HepG2 (cell line): ENCODE data around the gene OR6S1. TPM values are rescaled to one million over a fixed set of nuclear protein-coding genes. Genes with fewer than 3 reads are reported as not detected.
A peak's percentile ranks its signal among the peaks of the same experiment; 100 is the strongest.

Source experiments
- ATF1 ChIP-seq: IDR thresholded peaks from 2 replicates; pipeline ENCODE4 v1.6.1; 2016; ENCODE audit warnings: mild to moderate bottlenecking, control low read depth
- GPN1 ChIP-seq: sonication (generic); formaldehyde crosslinking; IDR thresholded peaks from 2 replicates; pipeline ENCODE4 v1.5.1; 2020; ENCODE audit warnings: missing genetic modification reagents, borderline replicate concordance
- HNRNPL ChIP-seq: fragments of 200-400 bp; formaldehyde crosslinking; IDR thresholded peaks from 2 replicates; pipeline ENCODE4 v1.6.1; 2017; ENCODE audit warnings: mild to moderate bottlenecking, low read depth, low read length
- MEIS1 ChIP-seq: sonication (generic); formaldehyde crosslinking; IDR thresholded peaks from 2 replicates; pipeline ENCODE4 v1.9.0; 2021; ENCODE audit warnings: mild to moderate bottlenecking, missing genetic modification reagents, moderate library complexity, borderline replicate concordance
- PHF20 ChIP-seq: sonication (generic); formaldehyde crosslinking; IDR thresholded peaks from 2 replicates; pipeline ENCODE4 v1.5.0; 2020; ENCODE audit warnings: mild to moderate bottlenecking, missing genetic modification reagents
- RELA ChIP-seq: sonication (generic); formaldehyde crosslinking; IDR thresholded peaks from 2 replicates; pipeline ENCODE4 v1.4.0; 2020; ENCODE audit warnings: missing genetic modification reagents
- SAFB2 ChIP-seq: sonication (generic); formaldehyde crosslinking; IDR thresholded peaks from 2 replicates; pipeline ENCODE4 v1.5.1; 2020; ENCODE audit warnings: missing genetic modification reagents, low read depth, mild to moderate bottlenecking, borderline replicate concordance
- SMYD3 ChIP-seq: sonication (generic); formaldehyde crosslinking; IDR thresholded peaks from 2 replicates; pipeline ENCODE4 v1.8.1; 2023; ENCODE audit warnings: mild to moderate bottlenecking, missing genetic modification reagents
- SP4 ChIP-seq: sonication (generic); formaldehyde crosslinking; IDR thresholded peaks from 2 replicates; pipeline ENCODE4 v1.8.1; 2023; ENCODE audit warnings: mild to moderate bottlenecking, missing genetic modification reagents
- ZFX ChIP-seq: sonication (generic); formaldehyde crosslinking; IDR thresholded peaks from 2 replicates; pipeline ENCODE4 v1.4.0; 2020; ENCODE audit warnings: mild to moderate bottlenecking, low read depth, missing genetic modification reagents, moderate library complexity
- ZNF24 ChIP-seq: fragments of 450-650 bp; IDR thresholded peaks from 2 replicates; pipeline ENCODE4 v1.6.1; 2017; ENCODE audit warnings: antibody characterized with exemption, mild to moderate bottlenecking
- ZNF331 ChIP-seq: sonication (generic); formaldehyde crosslinking; IDR thresholded peaks from 2 replicates; pipeline ENCODE4 v1.4.0; 2020; ENCODE audit warnings: missing genetic modification reagents
- ZNF333 ChIP-seq: sonication (generic); formaldehyde crosslinking; IDR thresholded peaks from 2 replicates; pipeline ENCODE4 v1.4.0; 2020; ENCODE audit warnings: mild to moderate bottlenecking, missing genetic modification reagents, borderline replicate concordance
- ZNF546 ChIP-seq: sonication (generic); formaldehyde crosslinking; conservative IDR thresholded peaks from 2 replicates; pipeline ENCODE4 v1.8.1; 2023; ENCODE audit warnings: mild to moderate bottlenecking, missing genetic modification reagents
- polyA plus RNA-seq, 8 experiments: library from polyadenylated mRNA; depleted of rRNA in 3 of 8; stranded (reverse) in 7 of 8; unstranded in 1 of 8; fragments of >200 nt; fragmentation: Illumina TruSeq in 4 of 8; extraction: Trizol in 4 of 8; gene quantifications; 2 replicates each; pipeline versions ENCODE4 v1.2.1 to v1.2.3, GENCODE V29; 2011 to 2016; ENCODE audit warnings: low read depth in 4 of 8, missing spikeins in 1 of 8, mixed read lengths in 1 of 8; ENCODE audit not compliant: insufficient read depth in 1 of 8
- total RNA-seq, 5 experiments: library from RNA; depleted of rRNA; stranded (reverse); fragments of >200 nt; fragmentation: Illumina TruSeq; extraction: Trizol; gene quantifications; 2 replicates each; pipeline ENCODE4 v1.2.3, GENCODE V29; 2016; ENCODE audit warnings: low read depth in 1 of 5
- TF ChIP-seq, protein P1 (sequence below): sonication (generic); formaldehyde crosslinking; IDR thresholded peaks from 2 replicates; pipeline ENCODE4 v1.5.1; 2020; ENCODE audit warnings: mild to moderate bottlenecking, missing genetic modification reagents
- TF ChIP-seq, protein P2 (sequence below): sonication (generic); formaldehyde crosslinking; IDR thresholded peaks from 2 replicates; pipeline ENCODE4 v1.4.0; 2020; ENCODE audit warnings: mild to moderate bottlenecking, missing genetic modification reagents
- TF ChIP-seq, protein P3 (sequence below): sonication (generic); formaldehyde crosslinking; IDR thresholded peaks from 2 replicates; pipeline ENCODE4 v1.8.1; 2023; ENCODE audit warnings: mild to moderate bottlenecking, missing genetic modification reagents, borderline replicate concordance

Gene OR6S1
- total and polyA plus RNA-seq, 2 of the 13 experiments (the other 11 are each of a cell fraction or from before 2014, with no cell fraction given), result 0.09 TPM; not detected in 1

DNA sequence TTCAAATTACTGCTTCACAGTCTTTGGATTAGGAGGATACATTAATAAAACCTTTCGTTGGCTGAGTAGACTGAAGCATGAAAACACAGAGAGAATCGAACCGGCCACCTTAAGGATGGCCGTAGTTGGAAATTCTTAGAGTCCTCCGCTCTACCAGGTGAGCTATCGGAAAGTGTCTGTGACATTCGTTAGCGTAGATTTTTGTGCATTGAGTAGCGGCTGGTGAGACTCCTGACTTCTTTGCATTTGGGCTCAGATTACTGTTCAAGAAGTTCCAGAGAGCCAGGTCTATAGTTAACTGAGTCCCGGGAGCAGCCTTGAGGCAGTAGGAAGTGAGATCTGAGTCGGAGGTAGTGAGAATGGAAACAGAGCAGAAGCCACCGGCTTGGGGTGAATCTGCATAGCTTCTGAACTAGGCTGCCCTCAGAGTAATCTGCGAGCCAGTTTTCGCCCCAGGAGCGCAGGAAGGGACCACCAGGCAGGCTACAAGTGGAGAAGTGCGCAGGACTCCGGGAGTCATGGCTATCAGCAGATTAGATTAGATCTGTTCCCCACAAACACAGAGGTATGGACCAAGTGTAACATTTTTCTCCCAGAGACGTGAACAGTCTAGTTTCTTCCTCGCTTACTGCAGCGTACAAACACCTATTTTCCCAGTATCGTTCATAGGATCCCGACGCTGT is 11.0 kb downstream of the OR6S1 start (continued):
- TF ChIP-seq PHF20 (CRISPR knock-in tag), result no peak
- TF ChIP-seq ZNF331, result peak; percentile 78
- TF ChIP-seq ATF1 (CRISPR knock-in tag), result no peak
- TF ChIP-seq, protein P1, sequence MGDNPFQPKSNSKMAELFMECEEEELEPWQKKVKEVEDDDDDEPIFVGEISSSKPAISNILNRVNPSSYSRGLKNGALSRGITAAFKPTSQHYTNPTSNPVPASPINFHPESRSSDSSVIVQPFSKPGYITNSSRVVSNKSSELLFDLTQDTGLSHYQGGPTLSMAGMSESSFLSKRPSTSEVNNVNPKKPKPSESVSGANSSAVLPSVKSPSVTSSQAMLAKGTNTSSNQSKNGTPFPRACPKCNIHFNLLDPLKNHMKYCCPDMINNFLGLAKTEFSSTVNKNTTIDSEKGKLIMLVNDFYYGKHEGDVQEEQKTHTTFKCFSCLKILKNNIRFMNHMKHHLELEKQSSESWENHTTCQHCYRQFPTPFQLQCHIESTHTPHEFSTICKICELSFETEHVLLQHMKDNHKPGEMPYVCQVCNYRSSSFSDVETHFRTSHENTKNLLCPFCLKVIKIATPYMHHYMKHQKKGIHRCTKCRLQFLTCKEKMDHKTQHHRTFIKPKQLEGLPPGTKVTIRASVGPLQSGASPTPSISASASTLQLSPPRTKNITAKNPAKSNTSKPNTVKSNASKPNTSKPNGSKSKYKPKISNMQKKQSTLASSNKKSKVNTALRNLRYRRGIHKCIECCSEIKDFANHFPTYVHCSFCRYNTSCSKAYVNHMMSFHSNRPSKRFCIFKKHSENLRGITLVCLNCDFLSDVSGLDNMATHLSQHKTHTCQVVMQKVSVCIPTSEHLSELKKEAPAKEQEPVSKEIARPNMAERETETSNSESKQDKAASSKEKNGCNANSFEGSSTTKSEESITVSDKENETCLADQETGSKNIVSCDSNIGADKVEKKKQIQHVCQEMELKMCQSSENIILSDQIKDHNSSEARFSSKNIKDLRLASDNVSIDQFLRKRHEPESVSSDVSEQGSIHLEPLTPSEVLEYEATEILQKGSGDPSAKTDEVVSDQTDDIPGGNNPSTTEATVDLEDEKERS (CRISPR knock-in tag), result no peak
- no peak for TF ChIP-seq ZNF333 (CRISPR knock-in tag)
- TF ChIP-seq MEIS1 (CRISPR knock-in tag), result no peak
- no peak for TF ChIP-seq SMYD3
- TF ChIP-seq HNRNPL, result no peak
- TF ChIP-seq, protein P2, sequence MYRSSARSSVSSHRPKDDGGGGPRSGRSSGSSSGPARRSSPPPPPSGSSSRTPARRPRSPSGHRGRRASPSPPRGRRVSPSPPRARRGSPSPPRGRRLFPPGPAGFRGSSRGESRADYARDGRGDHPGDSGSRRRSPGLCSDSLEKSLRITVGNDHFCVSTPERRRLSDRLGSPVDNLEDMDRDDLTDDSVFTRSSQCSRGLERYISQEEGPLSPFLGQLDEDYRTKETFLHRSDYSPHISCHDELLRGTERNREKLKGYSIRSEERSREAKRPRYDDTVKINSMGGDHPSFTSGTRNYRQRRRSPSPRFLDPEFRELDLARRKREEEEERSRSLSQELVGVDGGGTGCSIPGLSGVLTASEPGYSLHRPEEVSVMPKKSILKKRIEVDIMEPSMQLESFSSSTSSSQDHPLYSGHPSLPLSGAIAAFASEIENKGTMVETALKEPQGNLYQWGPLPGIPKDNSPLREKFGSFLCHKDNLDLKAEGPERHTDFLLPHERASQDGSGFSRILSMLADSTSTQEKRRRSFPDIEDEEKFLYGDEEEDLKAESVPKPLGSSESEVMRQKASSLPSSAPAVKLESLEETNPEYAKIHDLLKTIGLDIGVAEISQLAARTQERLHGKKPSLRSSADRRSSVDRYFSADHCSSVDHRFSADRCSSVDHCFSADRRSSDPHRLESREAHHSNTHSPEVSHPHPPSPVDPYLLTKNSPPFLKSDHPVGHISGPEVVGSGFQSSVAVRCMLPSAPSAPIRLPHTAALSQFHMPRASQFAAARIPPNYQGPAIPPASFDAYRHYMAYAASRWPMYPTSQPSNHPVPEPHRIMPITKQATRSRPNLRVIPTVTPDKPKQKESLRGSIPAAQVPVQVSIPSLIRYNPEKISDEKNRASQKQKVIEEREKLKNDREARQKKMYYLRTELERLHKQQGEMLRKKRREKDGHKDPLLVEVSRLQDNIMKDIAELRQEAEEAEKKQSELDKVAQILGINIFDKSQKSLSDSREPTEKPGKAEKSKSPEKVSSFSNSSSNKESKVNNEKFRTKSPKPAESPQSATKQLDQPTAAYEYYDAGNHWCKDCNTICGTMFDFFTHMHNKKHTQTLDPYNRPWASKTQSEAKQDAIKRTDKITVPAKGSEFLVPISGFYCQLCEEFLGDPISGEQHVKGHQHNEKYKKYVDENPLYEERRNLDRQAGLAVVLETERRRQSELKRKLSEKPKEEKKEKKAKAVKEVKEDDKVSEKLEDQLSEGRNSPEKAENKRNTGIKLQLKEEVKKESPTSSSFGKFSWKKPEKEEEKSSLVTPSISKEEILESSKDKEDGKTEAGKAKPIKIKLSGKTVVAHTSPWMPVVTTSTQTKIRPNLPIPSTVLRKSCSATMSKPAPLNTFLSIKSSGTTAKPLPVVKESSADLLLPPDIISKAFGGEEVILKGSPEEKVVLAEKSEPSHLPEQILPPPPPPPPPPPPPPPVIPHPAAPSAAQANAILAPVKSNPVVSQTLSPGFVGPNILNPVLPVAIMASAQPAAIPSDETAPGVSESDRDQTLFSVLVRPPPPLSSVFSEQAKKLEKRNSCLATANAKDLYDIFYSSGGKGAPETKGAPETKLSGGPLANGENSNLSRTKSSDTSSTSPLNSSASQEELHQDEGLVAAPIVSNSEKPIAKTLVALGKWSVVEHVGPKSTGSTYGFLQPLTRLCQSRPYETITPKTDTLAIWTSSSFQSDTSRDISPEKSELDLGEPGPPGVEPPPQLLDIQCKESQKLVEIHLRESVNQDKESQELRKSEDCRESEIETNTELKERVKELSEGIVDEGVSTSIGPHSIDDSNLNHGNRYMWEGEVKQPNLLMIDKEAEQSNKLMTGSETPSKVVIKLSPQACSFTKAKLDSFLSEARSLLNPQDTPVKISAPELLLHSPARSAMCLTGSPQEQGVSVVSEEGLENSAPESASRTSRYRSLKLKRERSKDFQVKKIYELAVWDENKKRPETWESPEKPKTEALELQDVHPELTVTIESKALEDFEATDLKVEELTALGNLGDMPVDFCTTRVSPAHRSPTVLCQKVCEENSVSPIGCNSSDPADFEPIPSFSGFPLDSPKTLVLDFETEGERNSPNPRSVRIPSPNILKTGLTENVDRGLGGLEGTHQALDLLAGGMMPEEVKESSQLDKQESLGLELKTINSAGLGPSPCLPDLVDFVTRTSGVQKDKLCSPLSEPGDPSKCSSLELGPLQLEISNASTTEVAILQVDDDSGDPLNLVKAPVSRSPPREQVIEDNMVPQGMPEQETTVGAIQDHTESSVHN, result no peak
- no peak for TF ChIP-seq SAFB2 (CRISPR knock-in tag)
- peak; percentile 95 for TF ChIP-seq ZNF24
- no peak for TF ChIP-seq ZNF546
- TF ChIP-seq ZFX (CRISPR knock-in tag), result no peak; the same call in 1 of the 2 replicates
- TF ChIP-seq, protein P3, sequence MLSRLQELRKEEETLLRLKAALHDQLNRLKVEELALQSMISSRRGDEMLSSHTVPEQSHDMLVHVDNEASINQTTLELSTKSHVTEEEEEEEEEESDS (CRISPR knock-in tag), result no peak
- no peak for TF ChIP-seq SP4 (CRISPR knock-in tag)
- TF ChIP-seq GPN1 (CRISPR knock-in tag), result no peak
- TF ChIP-seq RELA (CRISPR knock-in tag), result no peak
